Stimulated activated CD8-positive, alpha-beta memory T cell treated with anti-CD3 and anti-CD28 coated beads, Interleukin-4, amount 100 ng/mL, for 48 hours (primary cell): ENCODE data around the gene ZNF485.
"Not testable (repeated sequence)": the region's sequence is repeated elsewhere in the genome, so short reads cannot be mapped to it uniquely, and the experiment has no call there.

ENCODE experiments used
- DNase-seq: peaks from one replicate; pipeline ENCODE4 v3.0.0-alpha.2; 2020

The ZNF485 gene

GRCh38 chr10:43606323-43607198 is at the start of gene ZNF485:
Gene ZNF485, plus strand, starts transcription at chr10:43606438. Its CDS starts 613 bp downstream, at chr10:43607051.
- peak; percentile 83 for DNase-seq

GRCh38 chr10:43557214-43557613 is 49.0 kb upstream of the ZNF485 start:
- no peak for DNase-seq

- DNase-seq: no peak
Measured at GRCh38 chr10:43569681-43570080, 36.6 kb upstream of the ZNF485 start.

GRCh38 chr10:43570971-43571370 is 35.3 kb upstream of the ZNF485 start:
- no peak for DNase-seq

GRCh38 chr10:43573250-43574000 is 32.8 kb upstream of the ZNF485 start:
- no peak for DNase-seq

- peak; percentile 90 for DNase-seq
Measured at GRCh38 chr10:43574001-43574892, 32.0 kb upstream of the ZNF485 start, which contains the start of gene ZNF239. Gene ZNF239, minus strand, starts transcription at chr10:43574616. Its CDS starts 16,537 bp downstream, at chr10:43558079.

GRCh38 chr10:43574906-43575305 is 31.3 kb upstream of the ZNF485 start:
- no peak for DNase-seq

- DNase-seq: no peak
Measured at GRCh38 chr10:43576062-43576461, 30.2 kb upstream of the ZNF485 start.

GRCh38 chr10:43576580-43576979 is 29.7 kb upstream of the ZNF485 start:
- DNase-seq: no peak

GRCh38 chr10:43584051-43584450 is 22.2 kb upstream of the ZNF485 start:
- no peak for DNase-seq

- no peak for DNase-seq
Measured at GRCh38 chr10:43585046-43585445, 21.2 kb upstream of the ZNF485 start.

GRCh38 chr10:43585981-43586729 is 20.1 kb upstream of the ZNF485 start:
- DNase-seq: no peak

- DNase-seq: not testable (repeated sequence)
Measured at GRCh38 chr10:43586730-43587115, 19.5 kb upstream of the ZNF485 start.

GRCh38 chr10:43591303-43591904 is 14.8 kb upstream of the ZNF485 start:
- no peak for DNase-seq

- DNase-seq: peak; percentile 45
Measured at GRCh38 chr10:43594944-43595589, 11.2 kb upstream of the ZNF485 start.

GRCh38 chr10:43595739-43596298 is 10.4 kb upstream of the ZNF485 start:
- DNase-seq: peak; percentile 50

- no peak for DNase-seq
Measured at GRCh38 chr10:43596546-43596945, 9.7 kb upstream of the ZNF485 start.

- no peak for DNase-seq
Measured at GRCh38 chr10:43598446-43598845, 7.8 kb upstream of the ZNF485 start.

GRCh38 chr10:43599333-43599732 is 6.9 kb upstream of the ZNF485 start:
- no peak for DNase-seq

- not testable (repeated sequence) for DNase-seq
Measured at GRCh38 chr10:43601576-43601975, 4.7 kb upstream of the ZNF485 start.

- DNase-seq: no peak
Measured at GRCh38 chr10:43605850-43606322, 352 bp upstream of the ZNF485 start.
